Astrocyte (in vitro differentiated cells and primary cell): Measurements from ENCODE around the gene GPR22.

ENCODE experiments used
- CTCF ChIP-seq: IDR thresholded peaks from 2 replicates; pipeline ENCODE4 v1.5.1; 2011; ENCODE audit warnings: low read depth, mild to moderate bottlenecking, inconsistent platforms, low read length, moderate library complexity; ENCODE audit not compliant: insufficient read depth
- EZH2 ChIP-seq: IDR thresholded peaks from 2 replicates; pipeline ENCODE4 v1.6.1; 2012; ENCODE audit warnings: mild to moderate bottlenecking, low read length, inconsistent platforms; ENCODE audit not compliant: insufficient read depth

- TF ChIP-seq CTCF (no peak), EZH2 (no peak)
Observed at GRCh38 chr7:107427462-107427861, 42.4 kb upstream of the GPR22 start.
